Measurements from ENCODE around the gene RPS15.

The RPS15 gene

DNA sequence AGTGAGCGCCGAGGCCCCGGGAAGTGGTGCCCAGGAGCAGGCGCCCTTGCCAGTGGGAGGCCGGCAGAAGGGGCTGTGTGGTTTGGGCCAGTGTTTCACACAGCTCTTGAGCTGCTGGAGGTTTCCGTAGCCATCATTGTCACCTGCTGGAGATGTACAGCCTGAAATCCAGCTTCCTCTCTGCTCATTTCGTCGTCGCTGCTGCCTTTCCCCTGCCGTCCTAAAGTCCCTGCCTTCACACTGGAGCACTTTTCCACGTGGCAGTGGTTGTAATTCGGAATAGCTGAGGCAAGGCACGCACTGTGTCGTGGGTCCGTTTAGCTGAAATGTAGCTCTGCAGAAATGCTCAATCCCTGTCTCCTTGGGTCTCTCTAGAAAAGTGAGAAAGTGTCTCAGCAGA, 17.6 kb upstream of the RPS15 start:
- DNase-seq, result no peak

DNA sequence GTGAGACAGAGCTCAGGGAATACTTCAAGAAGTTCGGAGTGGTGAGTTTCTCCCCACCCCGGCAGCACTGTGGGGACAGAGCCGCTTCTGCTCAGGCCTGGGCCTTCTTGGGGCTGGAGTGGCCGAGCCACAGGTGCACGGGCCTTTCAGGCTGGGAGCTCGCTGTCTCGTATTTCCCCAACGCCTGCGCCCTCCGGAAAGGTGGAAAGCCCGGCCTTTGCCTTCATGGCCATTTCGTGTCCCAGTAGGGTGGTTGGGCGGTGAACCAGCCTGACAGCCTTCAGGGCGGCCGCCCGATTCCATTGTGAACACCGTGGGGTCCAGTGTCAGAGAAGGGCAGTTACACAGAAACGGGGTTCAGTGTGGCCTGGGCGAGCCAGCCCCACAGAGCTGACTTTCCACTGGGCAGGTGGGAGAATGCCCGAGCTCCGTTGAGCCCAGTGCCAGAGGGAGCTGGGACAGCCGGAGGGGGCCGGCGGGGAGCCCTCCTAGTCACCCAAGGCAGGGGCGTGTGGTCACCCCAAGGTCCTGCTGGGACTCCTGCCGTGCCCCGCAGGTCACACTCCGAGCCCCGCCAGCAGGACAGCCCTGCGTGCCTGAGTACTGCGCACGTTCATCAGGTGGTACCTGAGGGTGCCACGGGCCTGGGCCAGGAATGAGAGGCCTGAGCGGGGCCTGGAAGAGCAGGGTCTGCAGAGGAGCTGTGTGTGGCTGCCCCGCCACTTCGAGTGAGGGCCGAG, 16.8 kb upstream of the RPS15 start:
- DNase-seq, result no peak

DNA sequence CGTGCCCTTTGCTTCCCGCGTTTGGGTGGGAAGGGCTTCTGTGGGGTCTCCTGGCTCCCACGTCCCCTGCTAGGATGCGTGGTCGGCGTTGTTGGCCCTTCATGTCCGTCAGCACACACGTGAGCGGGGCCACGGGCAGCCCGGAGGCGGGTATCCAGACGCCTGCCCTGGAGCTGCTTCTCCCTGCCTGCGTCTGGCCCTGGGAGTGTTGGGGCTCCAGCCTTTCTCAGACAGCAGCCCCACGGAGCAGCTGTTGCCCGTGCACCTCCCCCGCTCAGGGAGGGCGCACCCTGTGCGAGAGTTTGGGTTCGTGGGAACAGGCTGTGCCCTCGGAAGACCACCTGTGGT, 16.3 kb upstream of the RPS15 start:
- DNase-seq, result no peak

DNA sequence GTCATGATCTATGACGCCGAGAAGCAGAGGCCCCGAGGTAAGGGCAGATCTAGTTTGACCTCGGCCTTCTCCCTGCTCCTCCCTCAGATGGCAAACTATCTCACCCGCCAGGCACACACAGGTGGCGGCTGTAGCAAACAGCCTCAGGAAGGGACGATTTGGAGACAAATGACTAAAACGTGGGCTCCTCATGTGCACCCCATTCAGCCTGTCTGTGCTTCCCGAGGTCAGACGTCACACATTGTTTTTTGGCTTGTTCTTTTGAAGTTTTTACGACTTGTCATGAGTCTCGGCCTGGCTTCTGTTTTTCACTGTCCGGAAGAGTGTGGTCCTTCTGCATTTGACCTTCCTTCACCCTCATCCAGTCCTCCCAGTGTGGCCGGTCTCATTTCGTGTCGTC, 15.8 kb upstream of the RPS15 start:
- no peak for DNase-seq

DNA sequence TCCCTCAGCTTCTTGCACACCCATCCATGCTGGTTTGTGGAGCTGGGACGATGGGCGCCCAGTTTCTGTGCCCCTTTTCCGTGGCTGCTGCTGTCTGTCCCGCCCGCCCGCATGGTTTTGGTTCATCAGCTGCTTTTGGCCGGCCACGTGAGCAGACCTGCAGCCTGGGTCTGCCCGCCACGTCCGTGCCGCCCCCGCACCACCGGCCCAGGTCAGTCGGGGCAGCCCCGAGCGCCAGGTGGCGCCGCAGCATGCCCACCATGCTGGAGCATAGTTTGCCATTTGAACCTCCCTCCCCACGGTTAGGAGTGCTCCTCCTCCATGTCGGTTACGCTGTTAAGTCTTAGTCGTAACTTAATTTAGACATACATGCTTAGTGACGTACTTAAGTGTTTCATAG, 15.3 kb upstream of the RPS15 start:
- DNase-seq, result no peak

DNA sequence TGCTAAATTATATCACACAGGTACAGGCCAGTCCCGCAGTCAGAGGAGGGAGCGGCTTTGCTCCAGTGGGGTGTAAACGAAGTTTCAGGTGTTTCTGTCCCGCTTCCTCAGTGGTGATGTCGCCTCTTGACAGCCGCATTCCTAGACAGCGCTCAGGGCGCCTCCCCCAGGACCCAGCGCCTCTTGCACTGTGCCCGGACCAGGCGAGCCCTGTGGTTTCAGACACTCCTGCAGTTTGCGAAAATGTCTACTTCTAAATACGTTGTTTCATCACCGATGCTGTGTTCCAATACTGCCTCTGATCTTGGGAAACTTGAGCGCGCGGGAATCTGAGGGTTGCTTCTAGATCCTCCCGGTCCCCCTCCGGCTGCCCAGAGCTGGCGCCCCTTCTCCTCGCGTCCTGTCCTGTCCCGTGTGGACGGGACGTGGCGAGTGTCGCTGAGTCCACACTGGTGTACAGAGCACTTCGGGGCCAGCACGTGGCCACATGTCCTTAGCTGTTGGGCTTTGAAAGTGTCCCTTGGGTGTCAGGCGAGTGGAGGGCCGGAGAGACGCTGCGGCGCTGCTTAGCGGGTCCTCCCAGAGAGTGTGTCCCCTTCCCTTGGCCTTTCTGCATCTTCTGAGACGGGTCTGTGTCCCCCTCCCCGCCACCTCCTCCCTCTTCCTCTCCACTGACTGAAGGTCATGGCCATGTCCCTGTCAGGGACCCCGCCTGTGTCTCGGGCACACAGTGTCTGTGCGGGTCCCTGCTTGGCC, 14.6 kb upstream of the RPS15 start:
- DNase-seq, result no peak

DNA sequence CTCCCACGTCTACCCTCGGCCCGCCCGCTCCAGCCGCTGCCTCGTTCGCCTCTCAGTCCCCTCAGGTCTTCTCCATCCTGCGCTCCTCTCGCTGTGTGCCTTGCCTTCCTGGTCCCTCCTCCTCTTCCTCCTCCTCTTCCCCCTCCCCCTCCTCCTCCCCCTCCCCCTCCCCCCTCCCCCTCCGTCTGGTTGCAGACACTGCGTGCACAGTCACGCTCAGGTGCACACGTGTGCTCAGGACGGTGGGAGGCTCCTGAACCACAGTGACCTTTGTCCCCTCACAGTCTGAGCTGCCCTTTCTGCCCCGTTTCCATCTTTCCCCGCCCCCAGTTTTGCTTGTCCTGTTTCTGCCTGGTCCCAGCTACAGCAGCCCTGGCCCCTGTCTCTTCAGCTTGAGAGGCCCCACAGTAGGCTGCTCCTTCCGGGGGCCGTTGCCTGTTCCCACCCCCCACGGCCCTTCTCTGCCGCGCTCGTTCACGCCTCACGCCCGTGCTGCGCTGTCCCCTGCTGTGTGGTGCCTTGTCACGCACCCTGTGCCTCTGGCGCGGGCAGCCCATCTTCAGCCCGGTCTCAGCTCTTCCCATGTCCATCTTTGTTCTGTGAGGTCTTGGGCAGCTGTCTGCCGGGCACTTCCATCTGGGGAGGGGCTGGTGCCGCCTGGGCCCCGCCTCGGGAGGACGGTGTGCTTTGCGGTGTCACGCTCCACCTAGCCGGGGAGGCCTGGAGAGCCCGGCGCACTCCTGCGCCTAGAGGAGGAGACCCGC, 13.8 kb upstream of the RPS15 start:
- DNase-seq, result no peak

DNA sequence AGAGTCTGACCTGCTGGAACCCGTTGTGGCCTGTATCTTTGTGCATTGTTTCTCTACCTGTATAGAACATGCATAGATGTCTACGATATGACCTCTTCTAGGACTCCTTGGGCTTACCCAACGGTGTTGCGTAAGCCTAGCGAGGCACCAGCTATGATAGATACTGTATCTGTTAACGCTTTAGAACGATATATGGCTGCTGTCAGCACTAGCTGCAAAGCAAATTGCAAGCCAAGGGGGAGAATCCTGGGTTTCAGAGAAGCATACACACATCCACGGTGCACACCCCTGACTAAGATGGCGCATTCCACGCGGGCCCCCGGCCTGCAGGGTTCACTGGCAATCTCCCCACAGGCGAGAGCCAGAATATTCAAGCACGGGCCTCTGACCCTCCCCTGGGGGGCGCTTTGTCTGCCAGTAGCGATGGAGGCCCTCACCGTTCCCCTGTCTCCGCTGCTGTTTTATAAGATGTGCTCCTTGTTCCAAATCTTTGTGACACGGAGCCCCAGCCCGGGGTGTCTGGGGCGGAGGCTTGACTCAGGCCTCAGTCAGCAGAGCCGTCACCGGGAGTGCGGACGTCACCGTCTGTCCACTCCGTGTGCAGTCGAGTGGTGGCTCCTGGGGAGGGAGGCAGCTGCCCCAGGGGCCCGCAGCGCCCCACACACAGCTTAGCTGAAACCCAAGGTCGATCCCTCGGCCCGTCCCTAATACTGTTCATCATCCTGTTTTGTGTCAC, 12.9 kb upstream of the RPS15 start:
- DNase-seq, result no peak

DNA sequence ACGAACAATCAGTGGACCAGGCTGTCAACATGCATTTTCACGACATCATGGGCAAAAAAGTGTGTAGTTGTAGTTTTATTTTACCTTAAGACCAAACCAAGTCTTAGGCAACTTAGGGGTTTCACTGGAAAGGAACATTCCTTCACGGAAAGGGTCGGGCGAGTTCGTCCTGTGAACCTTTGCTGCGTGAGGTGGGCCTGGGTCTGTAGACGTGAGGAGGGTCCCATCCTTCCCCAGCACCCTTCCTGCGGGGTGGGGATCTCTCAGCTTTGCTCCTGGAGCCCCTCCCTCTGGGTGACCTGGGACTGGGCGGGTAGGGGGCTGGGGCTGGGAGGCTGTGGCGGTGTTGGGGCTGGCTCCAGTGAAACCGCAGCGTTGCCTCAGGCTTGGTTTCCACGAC, 12.3 kb upstream of the RPS15 start:
- DNase-seq, result no peak

DNA sequence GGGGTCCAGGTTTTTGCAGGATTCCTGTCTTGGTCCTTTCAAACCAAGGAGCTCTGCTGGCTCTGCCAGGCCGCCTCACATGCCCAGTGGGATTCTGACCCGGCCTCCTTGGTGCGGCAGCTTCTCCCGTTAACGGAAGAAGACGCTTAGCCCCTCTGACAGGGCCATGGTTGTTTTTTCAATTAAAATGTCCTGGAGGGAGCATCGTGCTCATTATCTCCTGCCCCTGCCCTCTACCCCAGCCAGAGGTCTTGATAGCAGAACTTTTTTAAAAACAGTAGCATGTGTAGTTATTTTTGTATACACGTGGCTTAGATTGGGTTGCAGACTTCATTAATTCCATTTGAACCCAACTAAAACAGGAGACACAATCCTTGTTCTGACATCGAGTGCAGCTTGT, 11.5 kb upstream of the RPS15 start:
- no peak for DNase-seq

DNA sequence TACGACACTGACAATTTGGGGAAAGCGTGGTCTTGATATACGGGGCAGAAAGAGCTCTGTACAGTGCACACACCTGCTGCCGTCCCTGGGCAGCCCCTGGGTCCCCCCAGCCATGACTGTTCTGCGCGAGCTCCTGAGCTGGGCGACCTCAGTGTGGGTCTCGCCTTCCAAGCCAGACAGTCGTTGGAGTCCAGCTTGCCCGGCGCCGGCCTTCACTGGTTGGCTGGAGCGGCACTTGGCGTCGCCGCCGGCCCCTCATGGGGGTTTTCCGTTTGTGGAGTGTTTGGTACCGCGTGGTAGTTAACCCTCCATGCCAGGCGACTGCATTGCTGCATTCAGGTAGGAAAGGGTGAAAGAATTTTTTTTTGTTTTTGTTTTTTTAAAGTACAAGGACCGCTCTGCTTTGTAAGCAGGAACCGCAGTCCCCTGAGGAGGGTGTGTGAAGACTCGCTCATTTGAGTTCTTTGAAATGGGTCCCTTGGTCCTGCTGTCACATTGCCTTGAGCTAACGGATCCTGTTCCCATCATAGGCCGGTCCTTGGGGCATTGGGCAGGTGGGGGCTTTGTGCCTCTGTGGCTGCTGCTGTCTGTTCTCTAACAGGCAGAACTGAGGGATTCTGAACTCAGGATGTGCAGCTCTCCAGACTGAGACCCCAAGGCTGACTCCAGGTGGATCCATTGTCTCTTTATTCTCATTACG, 10.8 kb upstream of the RPS15 start:
- no peak for DNase-seq

DNA sequence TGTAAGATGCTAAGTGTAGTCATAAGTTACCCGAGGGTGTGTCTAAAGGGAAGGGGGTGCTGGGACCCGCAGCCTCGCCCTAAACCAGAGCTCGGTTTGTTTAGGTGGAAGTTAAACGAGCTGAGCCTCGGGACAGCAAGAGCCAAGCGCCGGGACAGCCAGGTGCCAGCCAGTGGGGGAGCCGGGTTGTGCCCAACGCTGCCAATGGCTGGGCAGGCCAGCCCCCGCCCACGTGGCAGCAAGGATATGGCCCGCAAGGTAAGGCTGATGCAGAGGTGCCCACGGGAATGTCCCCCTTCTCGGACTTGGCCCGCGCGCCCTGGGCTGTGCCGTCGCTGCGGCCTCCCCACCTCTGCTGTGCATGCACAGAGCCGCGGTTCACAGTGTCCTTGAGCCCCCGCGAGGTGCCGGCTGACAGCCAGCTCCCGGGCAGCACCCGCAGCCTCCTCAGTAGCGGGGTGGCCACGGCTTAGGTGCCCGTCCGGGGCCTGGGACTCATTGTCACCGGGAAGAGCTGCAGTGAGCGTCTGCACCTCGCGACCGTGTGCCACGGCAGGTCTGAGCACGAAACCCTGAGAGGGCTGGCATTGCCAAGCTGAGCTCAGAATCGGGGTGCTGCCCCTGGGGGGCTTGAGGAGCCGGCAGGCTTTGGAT, 9.3 kb upstream of the RPS15 start:
- DNase-seq, result no peak

DNA sequence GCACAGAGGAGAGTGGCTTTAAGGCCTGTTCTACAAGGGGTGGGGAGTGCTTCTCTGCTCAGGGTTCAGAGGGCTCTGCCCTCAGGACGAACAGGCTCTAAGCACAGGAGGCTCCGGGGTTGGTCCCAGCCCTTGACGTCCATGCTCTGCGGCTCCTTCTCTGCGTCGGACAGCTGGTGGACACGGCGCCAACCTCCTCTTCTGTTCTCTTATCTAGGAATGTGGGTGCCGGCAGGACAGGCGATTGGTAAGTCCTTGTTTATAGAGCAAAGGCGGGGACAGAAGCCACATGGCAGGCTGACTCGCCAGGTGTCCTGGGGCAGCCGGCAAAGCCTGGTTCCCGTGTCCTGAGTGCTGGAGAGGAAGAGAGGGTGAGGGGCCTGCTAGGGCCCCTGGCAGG, 8.4 kb upstream of the RPS15 start:
- DNase-seq, result no peak

DNA sequence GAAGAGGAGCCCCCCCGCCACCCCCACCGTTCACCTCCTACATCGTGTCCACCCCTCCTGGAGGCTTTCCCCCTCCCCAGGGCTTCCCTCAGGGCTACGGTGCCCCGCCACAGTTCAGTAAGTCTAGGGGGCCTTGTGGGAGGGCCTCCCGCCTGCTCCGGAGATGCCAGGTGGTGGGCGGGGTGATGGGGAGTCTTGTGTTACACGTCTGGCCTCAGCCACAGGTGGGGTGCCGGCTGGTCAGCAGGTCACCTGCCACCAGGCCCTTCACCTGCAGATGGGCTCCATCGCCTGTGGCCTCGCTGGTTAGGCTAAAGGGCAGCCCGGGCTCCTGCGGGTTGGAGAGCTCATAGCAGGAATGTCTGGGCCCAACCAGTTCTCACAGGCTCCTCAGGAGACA, 8.0 kb upstream of the RPS15 start:
- no peak for DNase-seq

DNA sequence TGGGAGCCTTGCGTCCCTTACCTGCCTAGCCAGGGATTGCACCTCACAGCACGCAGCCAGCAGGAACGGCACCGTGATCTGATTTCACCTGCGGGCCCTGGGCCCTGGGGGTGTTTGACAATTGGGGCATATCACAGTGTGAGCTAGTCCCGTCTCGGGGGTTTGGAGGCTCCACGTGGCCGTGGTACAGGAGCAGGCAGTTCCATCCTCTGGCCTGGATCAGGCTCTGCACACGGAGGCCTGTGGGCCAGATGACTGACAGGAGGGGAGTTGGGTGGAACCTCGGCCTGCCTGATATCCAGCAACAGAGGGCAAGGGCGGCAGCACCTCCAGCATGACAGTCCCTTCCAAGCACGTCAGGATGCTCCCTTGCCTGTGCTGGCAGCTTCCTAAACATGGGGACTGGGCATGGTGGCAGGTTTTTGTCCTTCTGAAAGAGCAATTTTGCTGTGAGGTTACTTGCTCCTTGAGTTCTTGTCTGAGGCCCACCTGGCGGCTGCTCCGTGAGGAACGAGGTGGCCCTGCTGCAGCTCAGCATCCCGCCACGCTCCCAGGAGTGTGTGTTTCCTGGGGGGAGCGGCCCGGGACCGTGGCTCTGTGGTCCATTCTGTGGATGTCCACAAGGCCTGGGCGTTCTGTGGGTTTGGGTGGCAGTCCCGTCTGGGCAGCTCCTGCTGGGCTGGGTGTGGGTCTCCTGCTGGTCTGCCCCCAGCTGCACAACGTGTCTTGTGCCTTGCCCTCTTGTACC, 6.3 kb upstream of the RPS15 start:
- no peak for DNase-seq

DNA sequence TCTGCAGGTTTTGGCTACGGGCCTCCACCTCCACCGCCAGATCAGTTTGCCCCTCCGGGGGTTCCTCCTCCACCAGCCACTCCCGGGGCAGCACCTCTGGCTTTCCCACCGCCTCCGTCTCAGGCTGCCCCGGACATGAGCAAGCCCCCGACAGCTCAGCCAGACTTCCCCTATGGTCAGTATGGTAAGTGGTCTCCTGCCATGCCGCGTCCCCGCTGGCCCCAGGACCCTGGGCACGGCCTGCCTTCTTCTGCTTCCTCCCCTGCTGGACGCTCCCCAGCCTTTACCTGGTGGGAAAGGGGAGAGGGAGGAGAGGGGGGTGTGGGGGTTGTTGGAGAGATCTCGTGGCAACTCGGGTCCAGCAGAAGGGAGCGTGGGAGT, 5.7 kb upstream of the RPS15 start:
- DNase-seq, result no peak

DNA sequence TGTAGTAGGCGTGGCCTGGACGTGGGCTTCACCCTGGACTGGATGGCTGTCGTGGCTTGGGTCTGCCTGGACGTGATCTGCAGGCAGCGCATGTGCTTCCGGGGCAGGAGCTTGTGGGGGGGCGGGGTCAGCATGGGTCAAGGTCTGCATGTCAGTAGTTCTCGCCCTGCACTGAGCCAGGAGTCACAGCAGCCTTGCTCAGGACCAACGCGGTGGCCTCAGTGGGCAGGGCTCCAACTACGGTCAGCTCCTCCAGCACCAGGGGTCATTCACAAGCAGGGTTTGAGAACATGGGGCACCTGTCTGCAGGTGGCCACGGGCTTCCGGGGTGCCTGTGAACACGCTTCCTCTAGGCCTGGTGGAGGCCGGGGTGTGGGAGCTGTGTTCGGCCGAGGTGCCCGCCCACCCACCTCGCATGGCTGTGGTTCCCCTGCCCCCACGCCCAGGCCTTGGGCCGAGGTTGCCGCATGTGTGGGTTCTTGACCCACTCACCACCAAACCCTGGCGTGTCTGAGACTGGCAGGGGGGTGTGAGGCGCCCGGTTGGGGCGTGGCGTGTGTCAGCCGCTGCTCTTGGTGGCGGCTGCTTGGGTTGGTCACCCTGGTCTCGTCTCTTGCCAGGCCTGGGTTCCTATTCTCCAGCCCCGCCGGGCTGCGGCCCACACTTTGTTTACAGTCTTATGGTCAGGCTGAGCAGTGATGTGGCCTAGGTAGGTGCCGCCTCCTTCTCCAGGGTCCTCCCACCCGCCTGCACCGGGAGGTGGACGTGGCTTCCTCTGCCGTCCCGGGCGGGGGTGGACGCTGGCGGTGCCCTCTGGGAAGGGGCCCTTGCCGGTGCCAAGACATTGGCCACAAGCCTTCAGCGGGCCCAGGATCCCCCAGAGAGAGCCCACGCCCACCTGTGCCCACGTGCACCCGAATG, 4.8 kb upstream of the RPS15 start:
- DNase-seq, result no peak

DNA sequence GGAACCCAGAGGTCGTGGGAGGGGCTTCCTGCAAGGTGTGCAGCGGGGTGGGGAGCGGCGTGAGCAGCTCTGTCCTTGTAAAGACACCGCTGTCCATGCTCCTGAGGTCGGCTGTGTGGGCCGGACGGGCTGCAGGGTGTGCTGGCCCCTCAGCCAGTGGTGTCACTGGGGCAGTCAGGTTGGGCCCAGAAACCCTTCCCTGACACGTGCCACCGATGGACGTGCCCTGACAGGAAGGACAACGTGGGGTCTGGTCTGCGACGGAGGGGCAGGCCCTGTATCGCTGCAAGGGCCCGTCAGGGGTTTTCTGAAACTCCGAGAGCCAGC, 4.2 kb upstream of the RPS15 start:
- no peak for DNase-seq

DNA sequence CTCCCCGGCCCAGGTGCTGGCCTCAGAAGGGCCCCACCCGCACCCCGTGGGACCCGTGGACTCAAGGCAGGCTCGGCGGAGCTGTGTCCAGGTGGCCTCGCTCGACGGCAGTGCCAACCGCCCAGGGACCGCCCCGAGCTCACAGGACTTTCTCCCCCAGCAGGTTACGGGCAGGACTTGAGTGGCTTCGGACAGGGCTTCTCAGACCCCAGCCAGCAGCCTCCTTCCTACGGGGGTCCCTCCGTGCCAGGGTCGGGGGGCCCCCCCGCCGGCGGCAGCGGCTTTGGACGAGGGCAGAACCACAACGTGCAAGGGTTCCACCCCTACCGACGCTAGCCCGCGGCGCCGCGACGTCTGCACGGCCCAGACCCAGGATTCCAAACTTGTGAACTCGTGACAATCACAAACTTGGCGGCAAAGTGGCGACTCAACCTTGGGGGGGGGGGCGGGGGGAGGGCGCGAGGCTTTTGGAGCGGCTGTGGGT, 3.6 kb upstream of the RPS15 start:
- DNase-seq, result no peak

DNA sequence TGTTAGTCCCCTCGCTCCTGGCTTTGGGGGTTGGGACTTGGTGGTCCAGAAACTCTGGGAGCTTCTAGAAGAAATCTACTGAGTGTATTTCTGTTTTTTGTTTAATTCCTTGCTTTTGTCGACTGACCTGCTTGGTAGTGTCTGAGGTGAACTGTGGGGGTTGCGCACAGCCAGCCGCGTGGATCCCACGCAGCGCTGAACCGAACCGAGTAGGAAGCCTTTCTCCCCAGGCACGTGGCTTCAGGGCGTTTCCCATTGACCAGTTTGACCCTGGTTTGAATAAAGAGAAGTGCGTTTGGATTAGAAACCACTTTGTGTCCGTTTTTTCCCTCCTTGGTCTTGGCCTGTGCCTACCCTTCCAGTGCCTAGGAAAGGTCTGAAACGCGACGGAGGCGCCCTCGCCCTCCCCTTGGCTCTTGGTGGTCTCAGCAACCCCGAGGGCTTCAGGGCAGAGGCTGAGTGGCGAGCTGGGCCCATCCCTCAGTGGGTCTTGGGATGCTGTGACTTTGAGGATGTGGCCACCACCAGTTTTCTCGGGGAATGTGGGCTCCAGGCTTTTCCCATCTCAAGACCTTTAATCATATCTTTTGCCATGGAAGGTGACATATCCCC, 2.7 kb upstream of the RPS15 start:
- no peak for DNase-seq
